Fibroblast of lung (primary cell): ENCODE data around the gene SP140L. TPM values are rescaled to one million over a fixed set of nuclear protein-coding genes. Genes with fewer than 3 reads are reported as not detected.

Experiments
- DNase-seq, 2 donors: peaks; one replicate each; pipeline versions ENCODE4 v3.0.0 to v3.0.0-alpha.2; 2010; ENCODE audit warnings: low read depth in 2 of 2
- H2AFZ ChIP-seq: 2 replicates; pipeline ENCODE4 v1.5.1; 2012; ENCODE audit warnings: low read length, control low read depth, inconsistent platforms
- H3K27ac ChIP-seq: 2 replicates; pipeline ENCODE4 v1.5.1; 2011; ENCODE audit warnings: low read length, control low read depth; ENCODE audit not compliant: insufficient read depth
- H3K27me3 ChIP-seq: 2 replicates; pipeline ENCODE4 v1.5.1; 2011; ENCODE audit warnings: mild to moderate bottlenecking, low read length; ENCODE audit not compliant: control insufficient read depth, insufficient read depth
- H3K36me3 ChIP-seq: 2 replicates; pipeline ENCODE4 v1.5.1; 2011; ENCODE audit warnings: low read length; ENCODE audit not compliant: control insufficient read depth, insufficient read depth
- H3K4me1 ChIP-seq: 2 replicates; pipeline ENCODE4 v1.5.1; 2011; ENCODE audit warnings: low read length; ENCODE audit not compliant: control insufficient read depth, insufficient read depth; ENCODE audit errors: extremely low read depth
- H3K4me2 ChIP-seq: 2 replicates; pipeline ENCODE4 v1.5.1; 2011; ENCODE audit warnings: low read length, control low read depth; ENCODE audit not compliant: insufficient read depth; ENCODE audit errors: extremely low read depth
- H3K4me3 ChIP-seq, 4 experiments: fragments of 200-600 bp in 1 of 4; sonication (generic) in 1 of 4; replicated peaks in 1 of 4; 2 replicates each; pipeline ENCODE4 v1.5.1; 2011 to 2016; ENCODE audit warnings: low read length in 4 of 4, low read depth in 3 of 4, mild to moderate bottlenecking in 3 of 4, control low read depth in 2 of 4, inconsistent platforms in 1 of 4, mixed read lengths in 1 of 4; ENCODE audit not compliant: insufficient read depth in 1 of 4; ENCODE audit errors: control extremely low read depth in 1 of 4
- H3K79me2 ChIP-seq: 2 replicates; pipeline ENCODE4 v1.5.1; 2012; ENCODE audit warnings: mild to moderate bottlenecking, low read length, inconsistent platforms; ENCODE audit not compliant: control insufficient read depth, insufficient read depth
- H3K9ac ChIP-seq: 2 replicates; pipeline ENCODE4 v1.5.1; 2011; ENCODE audit warnings: mild to moderate bottlenecking, low read length, control low read depth; ENCODE audit not compliant: insufficient read depth
- H3K9me3 ChIP-seq: 2 replicates; pipeline ENCODE4 v1.5.1; 2012; ENCODE audit warnings: low read depth, low read length; ENCODE audit not compliant: control insufficient read depth, insufficient read depth
- H4K20me1 ChIP-seq: 2 replicates; pipeline ENCODE4 v1.5.1; 2011; ENCODE audit warnings: low read length; ENCODE audit not compliant: control insufficient read depth, insufficient read depth; ENCODE audit errors: extremely low read depth
- CTCF ChIP-seq, 2 donors: IDR thresholded peaks in 1 of 2; conservative IDR thresholded peaks in 1 of 2; 1 replicate in 1 of 2; 2 replicates in 1 of 2; pipeline ENCODE4 v1.5.1; 2011 to 2012; ENCODE audit warnings: low read length in 2 of 2, control low read depth in 1 of 2, inconsistent platforms in 1 of 2, low read depth in 1 of 2, mild to moderate bottlenecking in 1 of 2
- EZH2 ChIP-seq: IDR thresholded peaks from 2 replicates; pipeline ENCODE4 v1.5.1; 2012; ENCODE audit warnings: low read length, control low read depth, mild to moderate bottlenecking; ENCODE audit errors: missing control alignments
- polyA plus RNA-seq, 2 donors: library from polyadenylated mRNA; depleted of rRNA in 1 of 2; stranded (reverse) in 1 of 2; unstranded in 1 of 2; fragments of >200 nt; gene quantifications; 2 replicates each; pipeline ENCODE4 v1.2.1, GENCODE V29; 2011 to 2012; ENCODE audit warnings: missing spikeins in 1 of 2
- total RNA-seq: library from RNA; depleted of rRNA; stranded (reverse); fragments of >200 nt; gene quantifications from 2 replicates; pipeline ENCODE4 v1.2.1, GENCODE V29; 2014

Gene SP140L
- total and polyA plus RNA-seq, 2 donors (not counting 1 experiment from before 2014, with no cell fraction given): 10.9 to 16.9 TPM

GRCh38 chr2:230423851-230424458, 97.0 kb downstream of the SP140L start:
- H4K20me1 ChIP-seq: no peaks in the 10 kb centered on the region
- peaks cover 81% of the 10 kb centered on the region for H3K79me2 ChIP-seq
- peak overlapping the region; percentile 54 for H3K4me2 ChIP-seq
- no peak overlapping the region for H3K27ac ChIP-seq
- H3K4me3 ChIP-seq: no peak overlapping the region
- no peaks in the 10 kb centered on the region for H3K9me3 ChIP-seq
- TF ChIP-seq EZH2: no peak
- no peak for TF ChIP-seq CTCF (conservative IDR thresholded peaks at IDR 0.05 in 1 of 2, IDR thresholded peaks at IDR 0.05 in 1 of 2; ENCODE audit: low read depth in 1 of 2, low read length in 2 of 2)
- peak in 1 of 2 donors; percentile 79 for DNase-seq
- no peaks in the 10 kb centered on the region for H3K36me3 ChIP-seq
- peaks cover 3% of the 10 kb centered on the region for H3K4me1 ChIP-seq
- H2AFZ ChIP-seq: no peak overlapping the region
- H3K9ac ChIP-seq: no peak overlapping the region
- H3K27me3 ChIP-seq: no peaks in the 10 kb centered on the region

- TF ChIP-seq CTCF (conservative IDR thresholded peaks at IDR 0.05 in 1 of 2, IDR thresholded peaks at IDR 0.05 in 1 of 2; ENCODE audit: low read depth in 1 of 2, low read length in 2 of 2) (no peak), EZH2 (no peak)
- no peak overlapping the region for H3K27ac ChIP-seq
- H3K36me3 ChIP-seq: no peaks in the 10 kb centered on the region
- H3K27me3 ChIP-seq: no peaks in the 10 kb centered on the region
- H2AFZ ChIP-seq: no peak overlapping the region
- no peak overlapping the region for H3K4me2 ChIP-seq
- H4K20me1 ChIP-seq: no peaks in the 10 kb centered on the region
- H3K9ac ChIP-seq: no peak overlapping the region
- peaks cover 79% of the 10 kb centered on the region for H3K79me2 ChIP-seq
- H3K4me1 ChIP-seq: peaks cover 3% of the 10 kb centered on the region
- H3K4me3 ChIP-seq: no peak overlapping the region
- no peaks in the 10 kb centered on the region for H3K9me3 ChIP-seq
- no peak for DNase-seq
These were observed 98.4 kb downstream of the SP140L start for GRCh38 chr2:230425377-230425776.

- Histone ChIP-seq H3K4me2 (no peak overlapping the region), H3K9ac (no peak overlapping the region), H3K4me3 (no peak overlapping the region), H3K9me3 (no peaks in the 10 kb centered on the region), H3K27me3 (no peaks in the 10 kb centered on the region), H3K27ac (no peak overlapping the region), H3K36me3 (no peaks in the 10 kb centered on the region), H4K20me1 (no peaks in the 10 kb centered on the region), H3K4me1 (no peaks in the 10 kb centered on the region), H2AFZ (no peak overlapping the region), H3K79me2 (peaks cover 69% of the 10 kb centered on the region)
- DNase-seq: no peak
- no peak for TF ChIP-seq CTCF (conservative IDR thresholded peaks at IDR 0.05 in 1 of 2, IDR thresholded peaks at IDR 0.05 in 1 of 2; ENCODE audit: low read depth in 1 of 2, low read length in 2 of 2)
- no peak for TF ChIP-seq EZH2
These were observed 102.5 kb downstream of the SP140L start for GRCh38 chr2:230429513-230429912.
